BJ (cell line): ENCODE data around the gene IGSF22. TPM values are rescaled to one million over a fixed set of nuclear protein-coding genes. Genes with fewer than 3 reads are reported as not detected.

Experiments used
- CTCF ChIA-PET: fragments of 350-600 bp; formaldehyde crosslinking; extraction: SDS; loops from one replicate; lab custom pipeline; 2021; ENCODE audit warnings: antibody characterized with exemption, inconsistent platforms; lab: Yijun Ruan, JAX
- POLR2A ChIA-PET: fragments of 300-600 bp; sonication (Branson Sonifier 250); formaldehyde crosslinking; extraction: SDS; loops from one replicate; lab custom pipeline; 2021; ENCODE audit warnings: antibody characterized with exemption; lab: Charles Lee
- DNase-seq: peaks from one replicate; pipeline ENCODE4 v3.0.0-alpha.2; 2011; ENCODE audit warnings: low read depth
- H3K27me3 ChIP-seq: 2 replicates; pipeline ENCODE4 v1.6.0; 2011; ENCODE audit warnings: low read length; ENCODE audit not compliant: control insufficient read depth, insufficient read depth
- H3K36me3 ChIP-seq: 2 replicates; pipeline ENCODE4 v1.5.1; 2011; ENCODE audit warnings: low read length; ENCODE audit not compliant: control insufficient read depth, insufficient read depth
- H3K4me3 ChIP-seq: 2 replicates; pipeline ENCODE4 v1.5.1; 2011; ENCODE audit warnings: low read depth, mild to moderate bottlenecking, control low read depth, low read length
- polyA plus RNA-seq: library from polyadenylated mRNA; depleted of rRNA; stranded (reverse); fragments of >200 nt; gene quantifications from 2 replicates; pipeline ENCODE4 v1.2.3, GENCODE V29; 2011
- TF ChIP-seq, protein P1 (sequence below): IDR thresholded peaks from 2 replicates; pipeline ENCODE4 v1.5.1; 2011; ENCODE audit warnings: low read depth, mild to moderate bottlenecking, control low read depth, inconsistent platforms, low read length, moderate library complexity; ENCODE audit not compliant: insufficient read depth

IGSF22 gene
- polyA plus RNA-seq, 1 experiment, result 0.15 TPM

DNA sequence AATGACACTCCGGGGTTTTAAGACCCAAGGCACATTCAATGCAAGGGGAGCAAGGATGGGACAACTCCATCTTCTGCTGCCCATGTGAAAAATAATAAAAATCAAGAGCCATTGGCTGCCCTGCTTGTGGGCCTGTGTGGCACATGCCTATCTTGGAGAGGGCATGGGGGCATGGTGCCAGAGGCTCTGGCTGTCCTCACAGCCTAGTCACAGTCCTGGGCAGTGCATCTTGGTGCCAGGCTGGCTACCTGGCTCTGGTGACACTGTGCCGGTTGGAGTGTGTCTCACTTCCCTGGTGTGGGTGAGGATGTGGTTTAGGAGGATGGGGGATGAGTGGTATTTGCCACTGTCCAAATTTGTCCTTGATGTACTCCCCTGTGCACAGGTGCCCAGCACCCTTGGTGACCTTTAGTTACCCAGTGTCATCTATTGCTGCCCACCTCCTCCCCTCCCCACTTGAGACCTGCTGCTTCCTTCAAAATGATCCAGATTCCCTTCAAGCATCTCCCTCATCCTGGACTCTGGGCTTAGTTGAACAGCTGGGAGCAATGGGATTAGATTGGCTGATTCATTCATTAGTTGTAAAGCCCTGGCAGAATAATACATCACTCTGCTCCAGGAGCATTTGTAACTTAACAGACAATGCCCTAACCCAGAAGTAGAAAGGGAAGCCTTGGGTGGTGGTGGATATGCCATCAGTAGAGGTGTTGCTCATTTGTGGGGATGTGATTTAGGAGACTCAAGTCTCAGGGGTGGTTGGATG lies 22.8 kb downstream of the IGSF22 start:
- no peak for DNase-seq

DNA sequence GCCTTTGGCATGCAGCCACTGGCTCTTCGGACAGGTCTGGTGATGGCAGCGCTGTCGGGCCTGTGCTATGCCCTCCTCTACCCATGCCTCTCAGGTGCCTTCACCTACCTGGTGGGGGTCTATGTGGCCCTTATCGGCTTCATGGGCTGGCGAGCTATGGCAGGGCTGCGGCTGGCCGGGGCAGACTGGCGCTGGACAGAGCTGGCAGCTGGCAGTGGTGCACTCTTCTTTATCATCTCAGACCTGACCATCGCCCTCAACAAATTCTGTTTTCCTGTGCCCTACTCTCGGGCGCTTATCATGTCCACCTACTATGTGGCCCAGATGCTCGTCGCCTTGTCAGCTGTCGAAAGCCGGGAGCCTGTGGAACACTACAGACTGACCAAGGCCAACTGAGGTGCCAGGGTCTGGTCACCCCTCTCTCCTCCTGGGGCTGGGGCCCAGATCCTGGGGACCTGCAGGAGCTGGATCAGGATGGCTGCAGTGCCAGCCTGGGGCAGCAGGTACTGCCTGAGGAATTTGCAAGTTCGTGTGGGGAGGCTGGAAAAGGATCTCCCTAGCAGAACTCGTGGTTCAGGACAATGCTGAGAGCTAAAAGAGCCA lies 24.3 kb downstream of the IGSF22 start:
- Histone ChIP-seq H3K4me3 (no peak overlapping the region), H3K27me3 (peaks cover 11% of the 10 kb centered on the region), H3K36me3 (no peaks in the 10 kb centered on the region)
- DNase-seq, result no peak
- ChIA-PET CTCF (interaction anchor here (1.4 kb wide), 1 partner anchor 20 kb away, joined by 6 read pairs; no protein-coding TSS in a partner anchor), POLR2A (no interaction called here)
- TF ChIP-seq, protein P1, sequence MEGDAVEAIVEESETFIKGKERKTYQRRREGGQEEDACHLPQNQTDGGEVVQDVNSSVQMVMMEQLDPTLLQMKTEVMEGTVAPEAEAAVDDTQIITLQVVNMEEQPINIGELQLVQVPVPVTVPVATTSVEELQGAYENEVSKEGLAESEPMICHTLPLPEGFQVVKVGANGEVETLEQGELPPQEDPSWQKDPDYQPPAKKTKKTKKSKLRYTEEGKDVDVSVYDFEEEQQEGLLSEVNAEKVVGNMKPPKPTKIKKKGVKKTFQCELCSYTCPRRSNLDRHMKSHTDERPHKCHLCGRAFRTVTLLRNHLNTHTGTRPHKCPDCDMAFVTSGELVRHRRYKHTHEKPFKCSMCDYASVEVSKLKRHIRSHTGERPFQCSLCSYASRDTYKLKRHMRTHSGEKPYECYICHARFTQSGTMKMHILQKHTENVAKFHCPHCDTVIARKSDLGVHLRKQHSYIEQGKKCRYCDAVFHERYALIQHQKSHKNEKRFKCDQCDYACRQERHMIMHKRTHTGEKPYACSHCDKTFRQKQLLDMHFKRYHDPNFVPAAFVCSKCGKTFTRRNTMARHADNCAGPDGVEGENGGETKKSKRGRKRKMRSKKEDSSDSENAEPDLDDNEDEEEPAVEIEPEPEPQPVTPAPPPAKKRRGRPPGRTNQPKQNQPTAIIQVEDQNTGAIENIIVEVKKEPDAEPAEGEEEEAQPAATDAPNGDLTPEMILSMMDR, result no peak

More for the DNA sequence above, 22.8 kb downstream of the IGSF22 start:
- Histone ChIP-seq H3K4me3 (no peak overlapping the region), H3K36me3 (no peaks in the 10 kb centered on the region), H3K27me3 (peaks cover 18% of the 10 kb centered on the region)
- POLR2A ChIA-PET, result no interaction called here
- CTCF ChIA-PET, result interaction anchor here (0.9 to 1.7 kb wide), 4 partner anchors 19 to 28 kb away, joined by 3 to 6 read pairs (median 4); no protein-coding TSS in a partner anchor
- TF ChIP-seq, protein P1, result no peak

DNA sequence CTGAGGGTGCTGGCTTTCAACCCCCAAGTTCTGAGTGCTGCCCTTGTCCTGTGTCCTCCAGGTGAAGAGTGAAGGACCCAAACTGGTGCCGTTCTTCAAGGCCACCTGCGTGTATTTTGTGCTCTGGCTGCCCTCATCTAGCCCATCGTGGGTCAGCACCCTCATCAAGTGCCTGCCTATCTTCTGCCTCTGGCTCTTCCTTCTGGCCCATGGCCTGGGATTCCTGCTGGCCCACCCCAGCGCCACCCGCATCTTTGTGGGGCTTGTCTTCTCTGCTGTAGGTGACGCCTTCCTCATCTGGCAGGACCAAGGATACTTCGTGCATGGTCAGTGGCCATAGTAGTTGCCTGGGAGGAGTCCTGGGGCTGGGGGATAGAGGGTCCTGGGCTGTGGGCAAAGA lies 25.1 kb downstream of the IGSF22 start:
- CTCF ChIA-PET, result no interaction called here
- DNase-seq, result no peak
- H3K36me3 ChIP-seq, result no peaks in the 10 kb centered on the region
- H3K27me3 ChIP-seq, result peaks cover 7% of the 10 kb centered on the region
- TF ChIP-seq, protein P1, result no peak
- no peak overlapping the region for H3K4me3 ChIP-seq
- POLR2A ChIA-PET, result no interaction called here

DNA sequence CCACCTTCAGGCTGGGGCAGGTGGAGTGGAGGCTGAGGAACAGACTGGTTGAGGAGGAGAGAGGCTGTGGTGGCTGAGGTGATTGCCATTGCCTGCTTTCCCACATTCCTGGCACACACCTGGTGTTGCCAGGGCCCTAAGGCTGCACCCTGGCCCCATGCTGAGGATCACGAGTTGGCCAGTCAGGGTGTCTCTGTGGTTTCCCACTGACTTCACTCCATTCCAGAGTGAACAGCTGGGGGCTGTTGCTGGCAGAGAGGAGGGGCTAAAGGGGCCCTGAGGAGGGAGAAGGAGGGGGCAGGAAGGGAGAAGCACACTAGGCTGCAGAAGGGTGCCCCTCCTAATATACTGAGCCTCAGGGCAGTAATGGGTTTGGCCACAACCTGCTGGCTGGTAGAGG lies 25.6 kb downstream of the IGSF22 start:
- no peak overlapping the region for H3K4me3 ChIP-seq
- DNase-seq, result no peak
- TF ChIP-seq, protein P1, result no peak
- POLR2A ChIA-PET, result no interaction called here
- peaks cover 4% of the 10 kb centered on the region for H3K27me3 ChIP-seq
- CTCF ChIA-PET, result no interaction called here
- H3K36me3 ChIP-seq, result no peaks in the 10 kb centered on the region

DNA sequence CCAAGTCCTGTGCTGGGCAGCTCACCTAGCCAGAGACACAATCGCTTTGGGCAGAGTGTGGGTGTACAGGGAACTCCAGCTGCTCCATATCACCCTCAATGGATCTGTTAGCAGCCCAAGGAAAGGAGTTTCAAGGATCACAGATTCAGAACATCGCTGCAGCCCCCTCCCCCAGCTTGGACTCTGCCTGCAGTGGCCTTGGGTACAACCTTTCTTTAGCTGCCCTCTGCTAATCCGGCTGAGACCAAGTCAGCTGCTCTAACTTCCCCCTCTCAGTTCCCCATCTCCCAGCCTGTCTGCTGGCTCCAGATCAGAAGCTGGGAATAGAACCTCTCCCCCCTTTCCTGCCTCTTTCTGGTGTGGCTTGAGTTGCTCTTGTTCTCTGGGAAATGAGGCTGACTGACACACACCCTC lies 26.1 kb downstream of the IGSF22 start:
- Histone ChIP-seq H3K36me3 (no peaks in the 10 kb centered on the region), H3K4me3 (no peak overlapping the region), H3K27me3 (peaks cover 4% of the 10 kb centered on the region)
- POLR2A ChIA-PET, result no interaction called here
- TF ChIP-seq, protein P1, result no peak
- CTCF ChIA-PET, result no interaction called here
- DNase-seq, result no peak
